Measurements from ENCODE around the gene TM4SF5. TPM values are rescaled to one million over a fixed set of nuclear protein-coding genes. Genes with fewer than 3 reads are reported as not detected.

The TM4SF5 gene
- total and polyA plus RNA-seq, 2 of the 8 experiments (the other 6 are each of a cell fraction or from before 2014, with no cell fraction given), result not detected

- TF ChIP-seq POU5F1 (IDR thresholded peaks at IDR 0.05; ENCODE audit: low read depth, low read length) (no peak), ATF2 (IDR thresholded peaks at IDR 0.05; ENCODE audit: low read length) (no peak), EZH2 (IDR thresholded peaks at IDR 0.05; ENCODE audit: low read depth, low read length, severe bottlenecking) (peak; percentile 23), USF2 (IDR thresholded peaks at IDR 0.05; ENCODE audit: low read length) (no peak), GTF2F1 (IDR thresholded peaks at IDR 0.05; ENCODE audit: borderline replicate concordance, low read depth, low read length) (no peak), SAP30 (IDR thresholded peaks at IDR 0.05; ENCODE audit: insufficient read depth, insufficient replicate concordance, low read length) (no peak)
Measured at GRCh38 chr17:4789701-4789950, 17.9 kb downstream of the TM4SF5 start (continued).
